Mammary microvascular endothelial cell (primary cell): ENCODE data around the gene USP43. TPM values are rescaled to one million over a fixed set of nuclear protein-coding genes. Genes with fewer than 3 reads are reported as not detected.

Source experiments
- total RNA-seq: library from RNA; depleted of rRNA; stranded (reverse); fragments of >200 nt; gene quantifications from 2 replicates; pipeline ENCODE4 v1.2.3, GENCODE V29; 2015

USP43 gene
- 0.07 and 0.10 TPM in 2 replicates for total RNA-seq

GRCh38 chr17:9644910-9645751 lies at the start of gene USP43:
USP43 (plus strand) TSS chr17:9645517; CDS start chr17:9645633, 116 bp downstream.

Other genes starting within 250 kb of the USP43 start
- gene STX8, start 69.7 kb upstream of the USP43 start, total RNA-seq: 76.9 and 99.2 TPM in 2 replicates
- gene CFAP52, start 68.9 kb upstream of the USP43 start, total RNA-seq: not detected in 2 replicates
- not detected in 2 replicates for gene DHRS7C, start 146.1 kb downstream of the USP43 start, total RNA-seq
- gene GSG1L2, start 176.6 kb downstream of the USP43 start, total RNA-seq: not detected in 2 replicates
- gene GLP2R, start 180.4 kb downstream of the USP43 start, total RNA-seq: not detected in 2 replicates